BLaER1 (cell line): ENCODE results near the gene KMT2B.

Source experiments
- H3K27ac ChIP-seq: shearing (Covaris generic); formaldehyde crosslinking; 2 replicates; pipeline ENCODE4 v1.8.1; 2022
- H3K27me3 ChIP-seq: shearing (Covaris generic); formaldehyde crosslinking; 2 replicates; pipeline ENCODE4 v1.8.1; 2022
- H3K36me3 ChIP-seq: shearing (Covaris generic); formaldehyde crosslinking; 2 replicates; pipeline ENCODE4 v1.8.1; 2022
- H3K4me1 ChIP-seq: shearing (Covaris generic); formaldehyde crosslinking; 2 replicates; pipeline ENCODE4 v1.8.1; 2022
- H3K4me2 ChIP-seq: shearing (Covaris generic); formaldehyde crosslinking; 2 replicates; pipeline ENCODE4 v1.8.1; 2022
- H3K4me3 ChIP-seq: shearing (Covaris generic); formaldehyde crosslinking; 2 replicates; pipeline ENCODE4 v1.8.1; 2022
- H3K9ac ChIP-seq: shearing (Covaris generic); formaldehyde crosslinking; 2 replicates; pipeline ENCODE4 v1.8.1; 2022
- H3K9me3 ChIP-seq: shearing (Covaris generic); formaldehyde crosslinking; 2 replicates; pipeline ENCODE4 v1.8.1; 2022
- H4K20me1 ChIP-seq: shearing (Covaris generic); formaldehyde crosslinking; 2 replicates; pipeline ENCODE4 v1.8.1; 2022
- Cebpa-rat ChIP-seq: shearing (Covaris generic); IDR thresholded peaks from 2 replicates; pipeline ENCODE4 v1.8.1; 2022

KMT2B gene

GRCh38 chr19:35785339-35785627 is 67.5 kb downstream of the KMT2B start:
- no peak overlapping the region for H3K4me2 ChIP-seq
- no peaks in the 10 kb centered on the region for H3K9me3 ChIP-seq
- H4K20me1 ChIP-seq: peaks cover 13% of the 10 kb centered on the region; the same call in 1 of the 2 replicates
- H3K36me3 ChIP-seq: peaks cover 79% of the 10 kb centered on the region
- H3K4me1 ChIP-seq: peaks cover 27% of the 10 kb centered on the region
- H3K4me3 ChIP-seq: no peak overlapping the region
- H3K27me3 ChIP-seq: no peaks in the 10 kb centered on the region
- no peak for TF ChIP-seq Cebpa-rat
- H3K27ac ChIP-seq: no peak overlapping the region
- H3K9ac ChIP-seq: no peak overlapping the region

GRCh38 chr19:35786299-35787160 is 68.7 kb downstream of the KMT2B start:
- no peak for TF ChIP-seq Cebpa-rat
- Histone ChIP-seq H3K9me3 (no peaks in the 10 kb centered on the region), H3K4me1 (peaks cover 39% of the 10 kb centered on the region), H3K4me3 (no peak overlapping the region), H3K9ac (no peak overlapping the region), H3K27ac (0 out of 2 replicates have a peak overlapping the region, but pooled peaks have one; percentile 18), H4K20me1 (peaks cover 11% of the 10 kb centered on the region; the same call in 1 of the 2 replicates), H3K4me2 (no peak overlapping the region), H3K27me3 (no peaks in the 10 kb centered on the region), H3K36me3 (peaks cover 69% of the 10 kb centered on the region)

GRCh38 chr19:35787227-35787799 is 69.5 kb downstream of the KMT2B start:
- no peak overlapping the region for H3K4me2 ChIP-seq
- H4K20me1 ChIP-seq: peaks cover 9% of the 10 kb centered on the region; the same call in 1 of the 2 replicates
- no peak overlapping the region for H3K9ac ChIP-seq
- no peak for TF ChIP-seq Cebpa-rat
- H3K27ac ChIP-seq: no peak overlapping the region
- H3K36me3 ChIP-seq: peaks cover 61% of the 10 kb centered on the region
- no peaks in the 10 kb centered on the region for H3K9me3 ChIP-seq
- no peaks in the 10 kb centered on the region for H3K27me3 ChIP-seq
- no peak overlapping the region for H3K4me3 ChIP-seq
- H3K4me1 ChIP-seq: peaks cover 40% of the 10 kb centered on the region
